Stimulated activated naive CD8-positive, alpha-beta T cell treated with anti-CD3 and anti-CD28 coated beads, Interleukin-15, amount 100 ng/mL, for 72 hours (primary cell): Measurements from ENCODE around the gene DPYSL4.
A peak's percentile ranks its signal among the peaks of the same experiment; 100 is the strongest.

ENCODE experiments used
- ATAC-seq: fragments of 150-1000 bp; cut with Tn5 transposase; 2 replicates; pipeline ENCODE4 v1.10.0; 2021; ENCODE audit warnings: mild to moderate bottlenecking, moderate library complexity
- DNase-seq, 2 donors: peaks; one replicate each; pipeline ENCODE4 v3.0.0; 2021 to 2022
- H3K27ac Mint-ChIP-seq, 2 donors: one replicate each; pipeline ENCODE4 v1.8.0; 2022; ENCODE audit warnings: mild to moderate bottlenecking in 2 of 2, mixed read lengths in 2 of 2, moderate library complexity in 2 of 2
- H3K27me3 Mint-ChIP-seq: one replicate; pipeline ENCODE4 v1.8.0; 2022; ENCODE audit warnings: mixed read lengths
- H3K4me1 Mint-ChIP-seq: one replicate; pipeline ENCODE4 v1.8.0; 2022; ENCODE audit warnings: mild to moderate bottlenecking, mixed read lengths
- H3K4me3 Mint-ChIP-seq, 2 donors: one replicate each; pipeline ENCODE4 v1.8.0; 2022; ENCODE audit warnings: mild to moderate bottlenecking in 2 of 2, mixed read lengths in 2 of 2, moderate library complexity in 1 of 2
- H3K9me3 Mint-ChIP-seq, 2 donors: one replicate each; pipeline ENCODE4 v1.8.0; 2022; ENCODE audit warnings: mixed read lengths in 2 of 2

Gene DPYSL4

DNA sequence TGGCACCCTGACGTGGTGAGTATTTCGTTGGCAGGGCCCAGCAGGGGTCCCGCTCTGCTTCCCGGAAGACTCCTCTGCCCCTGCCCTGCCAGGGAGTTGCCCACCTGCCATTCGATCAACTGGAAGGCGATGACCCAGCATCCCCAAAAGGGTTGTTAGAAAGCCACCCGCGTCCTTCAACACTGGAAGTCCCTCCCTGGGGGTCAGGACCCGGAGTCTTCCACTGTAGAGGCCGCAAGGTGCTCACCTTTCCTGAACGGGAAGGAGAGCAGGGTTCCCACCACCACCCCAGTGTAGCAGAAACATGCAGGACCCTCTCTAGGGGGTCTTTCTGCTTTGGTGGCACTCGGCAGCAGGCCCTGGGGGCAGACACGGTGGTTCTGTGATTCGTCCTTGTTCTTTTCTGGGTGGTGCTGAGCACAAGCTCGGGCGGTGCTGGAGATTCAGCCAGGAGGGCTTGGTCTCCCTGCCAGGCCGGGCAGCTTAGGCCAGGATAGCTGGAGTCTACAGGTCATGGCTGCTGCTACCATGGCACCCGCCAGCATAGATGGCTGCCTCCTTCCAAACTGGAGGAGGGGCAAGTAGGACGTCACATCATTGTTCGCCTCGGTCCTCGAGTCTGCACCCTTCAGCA lies 19.6 kb upstream of the DPYSL4 start:
- H3K9me3 Mint-ChIP-seq: no peaks in the 10 kb centered on the region
- H3K27ac Mint-ChIP-seq: no peak overlapping the region
- H3K27me3 Mint-ChIP-seq: peaks cover 12% of the 10 kb centered on the region
- no peak for ATAC-seq
- H3K4me1 Mint-ChIP-seq: peaks cover 31% of the 10 kb centered on the region
- no peak for DNase-seq
- no peak overlapping the region for H3K4me3 Mint-ChIP-seq

DNA sequence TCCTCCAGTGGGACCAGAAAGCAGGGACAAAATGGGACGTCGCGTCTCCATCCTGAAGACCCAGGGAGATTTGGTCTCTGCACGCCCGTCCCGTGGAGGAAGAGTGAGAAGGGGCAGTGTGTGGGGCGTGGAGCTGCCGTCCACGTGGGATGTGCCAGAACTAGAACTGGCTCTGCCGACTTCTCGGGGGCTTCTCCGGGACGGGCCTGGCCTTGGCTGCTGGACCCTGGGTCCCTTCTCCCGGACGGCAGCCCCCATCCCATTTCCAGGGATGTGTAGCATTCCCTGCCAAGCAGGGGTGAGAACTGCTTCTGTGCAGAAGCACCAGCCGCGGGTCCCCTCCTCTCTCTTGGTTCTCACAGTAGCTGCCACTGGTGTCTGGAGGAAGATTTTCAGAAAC lies 18.8 kb upstream of the DPYSL4 start:
- H3K27me3 Mint-ChIP-seq: peaks cover 19% of the 10 kb centered on the region
- ATAC-seq: no peak
- H3K27ac Mint-ChIP-seq: no peak overlapping the region
- H3K9me3 Mint-ChIP-seq: no peaks in the 10 kb centered on the region
- H3K4me1 Mint-ChIP-seq: peaks cover 23% of the 10 kb centered on the region
- H3K4me3 Mint-ChIP-seq: no peak overlapping the region
- DNase-seq: no peak

DNA sequence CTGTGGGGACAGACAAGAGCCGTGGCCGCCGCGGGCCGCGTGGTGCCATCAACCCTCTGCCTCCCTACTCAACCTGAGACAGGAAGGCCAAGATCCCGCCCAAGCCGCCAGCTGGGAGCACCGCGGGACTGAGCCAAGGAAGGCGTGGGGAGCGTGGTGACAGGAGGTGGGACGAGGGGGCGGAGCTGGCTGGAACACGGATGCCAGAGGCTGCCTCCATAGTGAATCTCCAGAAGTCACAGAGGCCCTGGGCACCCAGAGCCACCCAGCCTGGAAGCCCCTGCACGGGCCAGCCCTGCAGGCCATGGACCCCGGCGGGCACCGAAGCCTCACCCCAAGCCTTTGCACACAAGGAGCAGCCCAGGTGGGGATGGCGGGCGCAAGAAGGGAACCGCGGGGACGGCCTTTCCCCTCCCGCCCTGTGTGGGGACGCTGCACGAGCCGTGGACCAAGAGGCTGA lies 18.1 kb upstream of the DPYSL4 start:
- Mint-ChIP-seq H3K4me3 (no peak overlapping the region), H3K27ac (no peak overlapping the region), H3K27me3 (peaks cover 24% of the 10 kb centered on the region), H3K9me3 (peaks cover 5 to 6% of the 10 kb centered on the region in 2 donors), H3K4me1 (peaks cover 22% of the 10 kb centered on the region)
- DNase-seq (no peak), ATAC-seq (no peak)

DNA sequence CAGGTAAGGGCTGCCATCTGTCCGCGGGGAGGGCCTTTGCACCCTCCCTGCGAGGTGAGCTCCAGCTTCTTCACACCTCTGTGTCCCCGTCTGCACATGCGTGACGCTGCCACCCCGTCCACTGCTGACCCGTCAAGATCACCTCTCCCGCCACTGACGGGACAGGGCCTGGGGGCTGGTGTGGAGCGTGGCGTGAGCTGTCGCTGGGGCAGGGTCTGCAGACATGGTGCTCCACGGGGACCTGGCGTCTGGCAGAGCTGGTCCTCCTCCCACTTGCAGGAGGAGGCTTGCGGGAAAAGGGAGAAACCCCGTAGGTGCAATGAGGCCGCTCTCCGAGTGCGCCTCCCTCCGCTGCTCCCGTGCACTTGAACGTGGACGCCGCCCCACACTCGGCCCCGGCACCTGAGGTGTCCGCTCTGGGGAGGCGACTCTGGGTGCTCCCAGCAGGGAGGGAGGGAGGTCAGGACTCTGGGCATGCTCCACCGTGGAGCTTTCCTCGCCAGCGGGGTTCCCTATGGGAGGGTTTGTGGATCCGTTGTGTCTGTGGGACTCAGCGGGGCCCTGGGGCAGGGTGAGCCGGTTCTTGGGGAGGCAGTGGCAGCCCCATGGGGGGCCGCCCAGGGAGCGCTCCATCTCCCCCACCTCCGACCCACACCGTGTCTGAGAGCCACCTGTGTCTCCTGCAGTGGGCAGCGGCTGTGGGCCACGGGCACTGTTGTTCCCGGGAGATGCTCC lies 17.6 kb upstream of the DPYSL4 start:
- DNase-seq (no peak), ATAC-seq (peak; percentile 5)
- Mint-ChIP-seq H3K4me1 (peaks cover 24% of the 10 kb centered on the region), H3K4me3 (no peak overlapping the region), H3K9me3 (peaks cover 6 to 8% of the 10 kb centered on the region in 2 donors), H3K27ac (no peak overlapping the region), H3K27me3 (peaks cover 30% of the 10 kb centered on the region)

DNA sequence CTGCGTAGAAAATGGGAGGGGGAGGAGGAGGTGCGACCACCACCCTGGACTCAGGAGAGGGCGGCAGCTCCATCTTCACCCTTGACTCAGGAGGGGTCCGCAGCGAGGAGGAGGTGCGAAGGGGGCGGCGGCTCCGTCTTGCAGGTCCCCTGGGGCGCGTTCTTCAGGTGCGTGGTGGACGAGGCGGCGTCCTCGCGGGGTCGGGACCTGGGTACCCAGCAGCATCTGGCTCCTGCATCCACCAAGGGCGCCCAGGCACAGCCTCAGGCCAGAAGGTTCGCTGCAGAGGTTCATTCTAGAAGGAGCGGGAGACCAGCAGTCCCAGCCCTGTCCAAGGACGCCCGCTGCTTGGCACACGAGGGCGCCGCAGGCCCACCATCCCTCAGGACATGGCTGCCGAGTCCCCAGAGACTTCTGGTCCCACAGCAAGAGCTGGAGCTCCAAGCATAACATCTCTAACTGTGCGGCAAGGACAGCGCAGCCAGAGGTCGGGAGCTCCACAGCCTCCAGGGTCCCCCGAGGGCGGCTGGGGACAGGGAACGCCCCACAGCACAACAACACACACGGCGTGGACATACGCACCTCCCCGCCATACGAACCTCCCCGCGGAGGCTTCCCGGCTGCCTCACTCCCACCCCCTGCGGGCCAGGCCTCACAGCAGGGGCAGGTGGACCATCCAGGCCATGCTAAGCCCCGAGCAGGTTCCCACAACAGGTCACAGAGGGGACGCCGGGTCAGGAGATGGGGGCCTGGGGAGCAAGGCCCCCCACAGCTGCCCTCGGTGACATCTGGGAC lies 16.8 kb upstream of the DPYSL4 start:
- Mint-ChIP-seq H3K4me1 (peaks cover 18% of the 10 kb centered on the region), H3K4me3 (no peak overlapping the region), H3K27me3 (peaks cover 38% of the 10 kb centered on the region), H3K27ac (no peak overlapping the region), H3K9me3 (peaks cover 6 to 8% of the 10 kb centered on the region in 2 donors)
- DNase-seq (no peak), ATAC-seq (peak; percentile 11)

DNA sequence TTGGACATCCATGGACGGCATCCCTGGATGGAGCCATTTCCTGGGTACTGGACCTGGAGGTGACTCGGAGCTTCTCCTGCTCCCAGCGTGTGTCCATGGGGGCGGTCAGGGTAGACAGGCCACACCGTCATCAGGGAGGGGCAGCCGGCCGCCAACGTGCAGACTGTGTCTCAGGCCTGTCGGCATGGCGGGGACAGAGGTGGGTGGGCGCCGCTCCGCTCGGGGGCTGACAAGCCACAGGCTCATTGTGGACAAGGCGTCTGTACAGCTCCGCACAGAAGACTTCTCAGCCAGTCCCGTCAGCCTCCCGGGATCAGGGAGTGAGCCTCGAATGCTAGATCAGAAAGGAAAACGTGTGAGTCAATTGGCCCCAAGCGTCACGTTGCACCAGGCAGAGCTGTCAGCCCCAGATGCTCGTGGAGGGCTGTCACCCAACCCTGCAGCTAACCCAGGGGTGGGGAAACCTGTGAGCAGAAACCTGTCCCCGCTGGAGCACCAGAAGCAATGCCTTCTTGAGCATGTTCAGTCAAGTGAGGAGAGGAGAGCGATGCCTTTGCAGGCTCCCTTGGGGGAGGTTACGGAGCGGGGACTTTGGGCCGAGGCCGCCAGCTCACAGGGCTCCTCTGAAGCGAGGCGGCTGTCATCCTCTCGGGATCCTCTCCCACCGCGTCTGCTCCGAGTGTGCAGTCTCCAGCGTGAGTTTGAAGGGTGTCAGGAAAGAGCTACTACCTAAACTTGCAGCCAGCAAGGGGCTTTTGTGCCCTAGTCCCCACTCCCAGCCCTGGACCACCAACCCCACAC lies 16.0 kb upstream of the DPYSL4 start:
- peaks cover 6 to 8% of the 10 kb centered on the region in 2 donors for H3K9me3 Mint-ChIP-seq
- no peak overlapping the region for H3K4me3 Mint-ChIP-seq
- peaks cover 23% of the 10 kb centered on the region for H3K4me1 Mint-ChIP-seq
- no peak overlapping the region for H3K27ac Mint-ChIP-seq
- H3K27me3 Mint-ChIP-seq: peaks cover 46% of the 10 kb centered on the region
- DNase-seq: no peak
- no peak for ATAC-seq

DNA sequence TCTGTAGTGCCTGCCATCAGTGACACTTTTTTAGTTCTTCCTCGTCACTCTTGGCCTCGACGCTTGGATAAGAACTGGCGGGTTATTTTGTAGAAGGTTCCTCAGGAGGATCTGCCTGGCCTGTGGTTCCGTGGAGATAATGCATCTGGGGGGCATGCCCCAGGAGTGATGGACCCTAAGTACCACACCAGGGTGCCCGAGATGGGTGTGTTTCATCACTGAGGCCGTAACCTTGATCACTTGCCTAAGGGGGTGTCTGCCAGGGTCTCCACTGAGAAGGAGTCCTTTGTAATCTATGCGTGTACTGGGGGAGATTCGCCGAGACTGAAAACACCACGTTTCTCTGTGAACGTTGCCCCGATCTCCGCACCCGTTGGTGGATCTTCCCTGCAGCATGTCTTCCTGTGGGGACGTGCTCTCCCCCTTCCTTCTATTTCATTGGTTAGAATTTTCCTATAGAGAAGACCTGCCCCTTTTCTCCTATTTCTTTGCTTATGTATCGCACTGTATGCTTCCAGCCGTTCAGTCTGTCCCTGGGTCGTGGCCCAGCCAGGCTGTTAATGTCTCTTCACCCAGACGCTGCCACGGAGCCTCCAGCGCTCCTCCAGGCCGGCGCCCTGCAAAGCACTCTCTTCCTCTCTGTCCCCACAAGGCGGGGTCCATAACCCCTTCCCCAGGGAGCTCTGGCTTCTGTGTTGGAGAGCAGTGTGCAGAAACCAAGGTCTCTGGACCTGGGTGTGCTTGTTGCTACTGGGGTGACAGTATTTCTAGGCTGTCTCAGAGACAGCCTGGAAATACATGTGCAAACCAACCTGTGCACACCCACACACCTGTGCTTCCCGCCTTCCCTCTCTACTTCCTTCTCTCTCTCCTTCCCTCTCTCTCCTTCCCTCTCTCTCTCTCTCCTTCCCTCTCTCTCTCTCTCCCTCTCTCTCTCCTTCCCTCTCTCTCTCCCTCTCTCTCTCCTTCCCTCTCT lies 14.4 kb upstream of the DPYSL4 start:
- no peak overlapping the region for H3K4me3 Mint-ChIP-seq
- no peak overlapping the region for H3K27ac Mint-ChIP-seq
- peaks cover 24% of the 10 kb centered on the region for H3K4me1 Mint-ChIP-seq
- peak in 1 of 2 donors; percentile 23 for DNase-seq
- peaks cover 62% of the 10 kb centered on the region for H3K27me3 Mint-ChIP-seq
- peaks cover 6 to 8% of the 10 kb centered on the region in 2 donors for H3K9me3 Mint-ChIP-seq
- peak; percentile 50 for ATAC-seq

DNA sequence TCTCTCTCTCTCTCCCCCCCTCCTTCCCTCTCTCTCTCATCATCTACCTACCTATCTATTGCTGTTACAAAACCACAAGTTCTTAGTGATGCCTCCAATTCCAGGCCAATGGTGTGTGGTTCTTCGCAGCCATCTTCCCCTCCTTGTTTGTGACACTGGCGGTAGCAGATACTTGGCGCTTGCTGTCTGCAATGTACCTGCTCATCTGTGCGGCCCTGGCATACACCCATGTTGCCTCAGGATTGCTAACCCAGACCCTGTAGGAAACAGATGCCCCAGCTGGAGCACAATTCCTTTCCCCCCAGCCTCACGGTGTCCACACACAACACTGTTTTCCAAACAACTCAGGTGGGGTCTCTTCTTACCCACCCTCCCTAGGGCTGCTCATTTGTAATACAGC lies 13.6 kb upstream of the DPYSL4 start:
- ATAC-seq: no peak
- Mint-ChIP-seq H3K4me3 (no peak overlapping the region), H3K4me1 (peaks cover 24% of the 10 kb centered on the region), H3K27me3 (peaks cover 70% of the 10 kb centered on the region), H3K27ac (peak overlapping the region in 1 of 2 donors; percentile 52), H3K9me3 (peaks cover 6 to 8% of the 10 kb centered on the region in 2 donors)
- no peak for DNase-seq

DNA sequence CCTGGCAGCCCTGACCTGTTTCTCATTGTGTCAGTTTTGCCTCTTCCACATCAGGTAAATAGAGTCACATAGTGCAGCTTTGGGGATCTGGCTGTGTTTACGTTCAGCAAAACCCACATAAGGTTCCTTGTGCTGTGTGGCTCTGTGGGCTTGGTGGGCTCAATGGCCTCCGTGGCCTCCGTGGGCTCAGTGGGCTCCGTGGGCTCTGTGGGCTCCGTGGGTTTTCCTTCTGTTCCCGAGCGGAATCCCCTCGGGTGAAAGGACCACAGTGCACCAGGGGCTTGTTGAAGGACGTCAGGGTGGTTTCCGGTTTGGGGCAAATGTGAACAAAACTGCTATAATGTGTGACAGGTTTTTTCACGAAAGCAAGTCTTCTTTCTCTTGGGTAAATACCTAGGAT lies 12.5 kb upstream of the DPYSL4 start:
- DNase-seq (no peak), ATAC-seq (no peak)
- peak overlapping the region in 1 of 2 donors; percentile 92 for H3K27ac Mint-ChIP-seq
- no peak overlapping the region for H3K4me3 Mint-ChIP-seq
- H3K27me3 Mint-ChIP-seq: peaks cover 81% of the 10 kb centered on the region
- peaks cover 6 to 8% of the 10 kb centered on the region in 2 donors for H3K9me3 Mint-ChIP-seq
- peaks cover 24% of the 10 kb centered on the region for H3K4me1 Mint-ChIP-seq

DNA sequence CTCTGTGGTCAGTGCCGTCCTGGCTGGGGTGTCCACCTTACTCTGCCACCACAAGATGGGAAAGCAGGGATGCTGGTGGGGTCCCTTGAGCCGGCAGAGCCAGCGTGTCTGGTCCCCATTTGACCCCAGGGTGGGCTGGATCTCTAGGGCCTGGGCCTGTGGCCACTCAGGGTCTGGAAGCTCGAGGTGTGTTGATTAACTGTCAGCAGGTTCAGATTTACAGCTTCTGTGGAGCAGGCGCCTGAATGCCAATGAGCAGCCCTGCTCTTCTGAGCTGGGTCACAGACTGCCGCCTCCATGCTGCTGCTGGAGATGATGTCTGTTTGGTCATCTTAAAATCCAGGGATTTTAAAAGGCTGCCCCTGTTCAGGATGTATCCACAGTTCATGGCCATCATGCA lies 11.3 kb upstream of the DPYSL4 start:
- no peak overlapping the region for H3K4me3 Mint-ChIP-seq
- H3K27ac Mint-ChIP-seq: no peak overlapping the region

DNA sequence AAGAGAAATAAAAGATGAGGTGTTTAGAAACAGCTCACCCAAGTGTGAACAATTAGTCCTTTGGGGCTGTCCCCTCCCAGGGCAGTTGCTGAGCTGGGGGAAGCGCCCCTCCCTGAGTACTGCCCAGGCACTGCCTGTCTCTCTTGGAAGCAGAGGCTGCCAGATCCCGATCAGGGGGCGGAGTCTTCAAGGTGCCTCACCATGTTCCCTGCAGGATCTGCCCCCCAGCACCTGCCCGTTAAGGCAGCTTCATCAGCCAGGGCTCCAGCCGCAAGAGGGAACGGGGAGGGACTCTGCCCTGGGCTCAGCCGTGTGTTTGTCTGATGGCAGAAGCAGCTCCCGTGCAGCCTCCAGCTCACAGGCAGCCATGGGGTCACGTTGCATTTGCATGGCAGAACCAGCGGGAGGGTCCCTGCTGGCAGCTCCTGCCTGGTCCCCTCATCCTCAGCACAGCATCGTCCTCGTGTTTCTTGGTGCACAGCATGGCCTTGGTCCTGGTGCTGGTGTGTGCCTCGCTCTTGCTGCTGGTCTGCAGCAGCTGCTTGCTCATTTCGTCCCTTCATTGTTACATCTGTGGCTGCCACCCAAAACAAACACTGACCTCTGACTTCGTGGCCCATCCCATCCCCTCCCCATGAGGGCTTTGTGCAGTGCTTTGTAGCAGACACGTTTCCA lies 10.7 kb upstream of the DPYSL4 start:
- H3K4me3 Mint-ChIP-seq: no peak overlapping the region
- DNase-seq: no peak
- ATAC-seq: peak; percentile 73
- peaks cover 6 to 8% of the 10 kb centered on the region in 2 donors for H3K9me3 Mint-ChIP-seq
- no peak overlapping the region for H3K27ac Mint-ChIP-seq
- peaks cover 84% of the 10 kb centered on the region for H3K27me3 Mint-ChIP-seq
- peaks cover 24% of the 10 kb centered on the region for H3K4me1 Mint-ChIP-seq

More for the DNA sequence above, 11.3 kb upstream of the DPYSL4 start:
- no peak for DNase-seq
- ATAC-seq: no peak
- Mint-ChIP-seq H3K9me3 (peaks cover 6 to 8% of the 10 kb centered on the region in 2 donors), H3K27me3 (peaks cover 85% of the 10 kb centered on the region), H3K4me1 (peaks cover 24% of the 10 kb centered on the region)

DNA sequence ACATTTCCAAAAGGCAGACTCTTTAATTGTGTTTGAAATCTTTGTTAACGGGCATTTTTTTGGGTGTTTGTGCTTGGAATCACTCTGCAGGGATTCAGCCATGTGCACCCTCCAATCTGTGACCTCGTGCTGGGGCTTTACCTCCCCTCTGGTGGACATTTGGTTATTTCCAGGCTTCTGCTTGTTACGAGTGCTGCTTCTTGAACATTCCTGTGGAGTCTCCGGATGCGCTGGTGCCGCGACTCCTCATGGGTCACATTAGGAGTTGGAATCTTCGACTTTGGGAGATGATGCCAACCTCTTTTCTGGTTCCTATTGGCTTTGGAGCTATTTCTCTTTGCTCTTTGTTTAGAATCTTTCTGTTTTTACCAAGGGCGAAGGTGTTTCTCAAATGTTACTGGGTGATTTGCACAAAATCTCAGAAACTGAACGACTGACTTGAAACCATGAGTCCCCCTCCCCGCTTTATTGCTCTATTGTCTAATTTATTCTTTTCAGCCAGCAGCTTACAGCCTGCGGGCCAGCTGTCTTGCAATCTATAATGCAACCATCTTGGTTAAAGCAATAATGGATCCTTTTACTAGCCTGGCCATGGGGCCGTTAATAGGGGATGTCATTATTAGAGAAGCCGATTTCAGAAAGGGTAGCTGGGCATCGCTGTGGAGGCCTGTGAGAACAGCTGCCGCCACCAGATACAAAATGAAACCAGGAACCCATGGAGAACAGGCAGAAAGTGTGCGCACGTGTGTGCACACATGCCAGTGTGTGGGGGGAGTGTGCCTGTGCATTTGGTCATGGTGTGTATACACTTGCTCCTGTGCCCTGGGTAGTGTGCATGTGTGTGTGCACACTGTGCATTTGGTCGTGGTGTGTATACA lies 9.9 kb upstream of the DPYSL4 start:
- H3K27me3 Mint-ChIP-seq: peaks cover 77% of the 10 kb centered on the region
- peak overlapping the region in 1 of 2 donors; percentile 7 for H3K27ac Mint-ChIP-seq
- peaks cover 24% of the 10 kb centered on the region for H3K4me1 Mint-ChIP-seq
- DNase-seq (no peak), ATAC-seq (no peak)
- H3K4me3 Mint-ChIP-seq: no peak overlapping the region
- H3K9me3 Mint-ChIP-seq: peaks cover 6 to 8% of the 10 kb centered on the region in 2 donors

DNA sequence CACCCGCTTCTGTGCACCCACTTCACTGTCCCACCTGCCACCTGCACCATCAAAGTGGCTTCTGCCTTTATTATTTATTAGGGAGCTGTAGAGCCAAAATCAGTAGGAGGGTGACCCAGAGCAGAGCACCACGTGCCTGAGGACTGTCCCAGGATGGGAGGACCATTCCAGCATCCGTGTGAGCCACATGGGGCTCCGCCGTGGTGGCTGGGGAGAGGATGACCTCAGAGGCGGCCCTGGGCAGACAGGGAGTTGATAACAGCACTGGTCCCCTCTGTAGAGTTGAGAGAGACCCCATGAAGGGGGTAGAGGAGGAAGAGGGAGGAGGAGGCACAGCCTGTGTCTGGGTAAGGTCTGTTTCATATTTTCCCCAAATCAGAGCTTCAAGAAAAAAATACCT lies 8.7 kb upstream of the DPYSL4 start:
- DNase-seq (no peak), ATAC-seq (no peak)
- H3K4me1 Mint-ChIP-seq: peaks cover 24% of the 10 kb centered on the region
- peaks cover 78% of the 10 kb centered on the region for H3K27me3 Mint-ChIP-seq
- H3K4me3 Mint-ChIP-seq: no peak overlapping the region
- peaks cover 6 to 8% of the 10 kb centered on the region in 2 donors for H3K9me3 Mint-ChIP-seq
- H3K27ac Mint-ChIP-seq: no peak overlapping the region
